ENCODE measurements around the gene COX6A2. TPM values are rescaled to one million over a fixed set of nuclear protein-coding genes. Genes with fewer than 3 reads are reported as not detected.
A peak's percentile ranks its signal among the peaks of the same experiment; 100 is the strongest.

COX6A2 gene
- total RNA-seq, 2 experiments from 2014 or later = not detected

- peak; percentile 91 to 99 (median 95) for DNase-seq
- TF ChIP-seq CTCF (IDR thresholded peaks at IDR 0.05) = peak; percentile 71
- peak within 1 kb of the TSS; percentile 94 for H3K4me3 Mint-ChIP-seq
- Histone ChIP-seq H3K36me3 (ENCODE audit: insufficient read depth, low read length) (peaks cover 23% of the 10 kb centered on the region), H3K27ac (ENCODE audit: low read depth in 1 of 2, low read length in 2 of 2) (peak within 1 kb of the TSS; percentile 98 to 99), H3K4me3 (ENCODE audit: low read length) (peak within 1 kb of the TSS; percentile 97), H3K9me3 (ENCODE audit: control insufficient read depth in 1 of 2, insufficient read depth in 1 of 2, low read length in 2 of 2) (peaks cover 0 to 6% of the 10 kb centered on the region in 2 experiments), H3K27me3 (ENCODE audit: control insufficient read depth in 1 of 2, insufficient read depth in 2 of 2, low read length in 2 of 2) (no peaks in the 10 kb centered on the region), H3K4me1 (ENCODE audit: insufficient read depth, low read length) (peaks cover 56% of the 10 kb centered on the region)
- ChIA-PET POLR2A (interaction anchor here (0.6 to 4.4 kb wide), 22 partner anchors 16 to 556 kb away, joined by 3 to 69 read pairs (median 6); partner anchors contain the start of genes FUS, KAT8, RUSF1 and STX4), CTCF (interaction anchor here (0.5 to 6.2 kb wide), 6 partner anchors 16 to 410 kb away, joined by 3 to 27 read pairs (median 6); partner anchors contain the start of gene ZNF843)
- no peaks in the 10 kb centered on the region for H3K9me3 Mint-ChIP-seq
- H3K27ac Mint-ChIP-seq = peak within 1 kb of the TSS; percentile 98
- peaks cover 49% of the 10 kb centered on the region for H3K4me1 Mint-ChIP-seq (ENCODE audit: low read depth)
- intact Hi-C loops (cut with DNase I, micrococcal nuclease) = loop anchor here (1.0 to 5.0 kb wide), 8 partner anchors 18 to 536 kb away; partner anchors contain the start of genes RUSF1 (in 2 of the 2), FBXL19 (in 1 of the 2), ZNF646 (in 1 of the 2) and ZNF668 (in 1 of the 2)
- ATAC-seq (ENCODE audit: poor library complexity) = peak; percentile 72
- peaks cover 26% of the 10 kb centered on the region for H3K36me3 Mint-ChIP-seq (ENCODE audit: low read depth)
- no peaks in the 10 kb centered on the region for H3K27me3 Mint-ChIP-seq
Observed at GRCh38 chr16:31458844-31459686, 30.9 kb upstream of the COX6A2 start, which contains the start of gene ARMC5. Gene ARMC5, plus strand, starts transcription at chr16:31459501. Its CDS starts 24 bp downstream, at chr16:31459525.

- Histone ChIP-seq H3K4me1 (ENCODE audit: insufficient read depth, low read length) (peaks cover 61% of the 10 kb centered on the region), H3K27ac (ENCODE audit: low read depth in 1 of 2, low read length in 2 of 2) (peak overlapping the region; percentile 98 to 99), H3K36me3 (ENCODE audit: insufficient read depth, low read length) (peaks cover 17% of the 10 kb centered on the region), H3K9me3 (ENCODE audit: control insufficient read depth in 1 of 2, insufficient read depth in 1 of 2, low read length in 2 of 2) (peaks cover 0 to 6% of the 10 kb centered on the region in 2 experiments), H3K4me3 (ENCODE audit: low read length) (peak overlapping the region; percentile 97), H3K27me3 (ENCODE audit: control insufficient read depth in 1 of 2, insufficient read depth in 2 of 2, low read length in 2 of 2) (no peaks in the 10 kb centered on the region)
- Mint-ChIP-seq H3K4me1 (ENCODE audit: low read depth) (peaks cover 56% of the 10 kb centered on the region), H3K9me3 (no peaks in the 10 kb centered on the region), H3K4me3 (peak overlapping the region; percentile 94), H3K27ac (peak overlapping the region; percentile 98), H3K27me3 (no peaks in the 10 kb centered on the region), H3K36me3 (ENCODE audit: low read depth) (peaks cover 19% of the 10 kb centered on the region)
- DNase-seq (peak; percentile 18 to 83 (median 47)), ATAC-seq (ENCODE audit: poor library complexity) (peak; percentile 19)
- CTCF ChIA-PET = interaction anchor here (0.5 to 6.2 kb wide), 4 partner anchors 29 to 411 kb away, joined by 3 to 27 read pairs (median 6); no protein-coding TSS in a partner anchor
- no peak for TF ChIP-seq CTCF (IDR thresholded peaks at IDR 0.05)
- intact Hi-C loops (cut with DNase I, micrococcal nuclease) = loop anchor here (2.0 to 5.0 kb wide), 6 partner anchors 19 to 409 kb away; partner anchors contain the start of genes RUSF1 (in 1 of the 2), ZNF646 (in 1 of the 2) and ZNF668 (in 1 of the 2)
- POLR2A ChIA-PET = interaction anchor here (0.6 to 4.4 kb wide), 18 partner anchors 14 to 461 kb away, joined by 3 to 69 read pairs (median 12); partner anchors contain the start of genes FUS, KAT8, PYCARD and RUSF1
Observed at GRCh38 chr16:31458073-31458843, 30.1 kb upstream of the COX6A2 start.

GRCh38 chr16:31456988-31457360, 28.8 kb upstream of the COX6A2 start:
- H3K9me3 Mint-ChIP-seq = no peaks in the 10 kb centered on the region
- DNase-seq (peak in 1 of 14 experiments; percentile 27), ATAC-seq (ENCODE audit: poor library complexity) (no peak)
- Histone ChIP-seq H3K27me3 (ENCODE audit: control insufficient read depth in 1 of 2, insufficient read depth in 2 of 2, low read length in 2 of 2) (no peaks in the 10 kb centered on the region), H3K27ac (ENCODE audit: low read depth in 1 of 2, low read length in 2 of 2) (no peak overlapping the region), H3K4me3 (ENCODE audit: low read length) (no peak overlapping the region), H3K4me1 (ENCODE audit: insufficient read depth, low read length) (peaks cover 61% of the 10 kb centered on the region), H3K9me3 (ENCODE audit: control insufficient read depth in 1 of 2, insufficient read depth in 1 of 2, low read length in 2 of 2) (peaks cover 0 to 6% of the 10 kb centered on the region in 2 experiments), H3K36me3 (ENCODE audit: insufficient read depth, low read length) (peaks cover 7% of the 10 kb centered on the region)
- intact Hi-C loops (cut with DNase I, micrococcal nuclease) = loop anchor here (5.0 kb wide), 2 partner anchors 240 to 410 kb away; no protein-coding TSS in a partner anchor
- peaks cover 11% of the 10 kb centered on the region for H3K36me3 Mint-ChIP-seq (ENCODE audit: low read depth)
- TF ChIP-seq CTCF (IDR thresholded peaks at IDR 0.05) = no peak
- ChIA-PET POLR2A (interaction anchor here (0.9 to 4.4 kb wide), 5 partner anchors 20 to 412 kb away, joined by 3 to 69 read pairs (median 27); partner anchors contain the start of genes FUS and RUSF1), CTCF (interaction anchor here (1.1 to 6.2 kb wide), 3 partner anchors 14 to 412 kb away, joined by 3 to 27 read pairs (median 7); partner anchors contain the start of gene ZNF843)
- peak overlapping the region; percentile 98 for H3K27ac Mint-ChIP-seq
- H3K27me3 Mint-ChIP-seq = no peaks in the 10 kb centered on the region
- no peak overlapping the region for H3K4me3 Mint-ChIP-seq
- H3K4me1 Mint-ChIP-seq (ENCODE audit: low read depth) = peaks cover 57% of the 10 kb centered on the region
